GM06990 (cell line): ENCODE data around the gene ACBD6.
"Not testable (repeated sequence)": the region's sequence is repeated elsewhere in the genome, so short reads cannot be mapped to it uniquely, and the experiment has no call there.

ENCODE experiments used
- DNase-seq: peaks from one replicate; pipeline ENCODE4 v3.0.0-alpha.2; 2011; ENCODE audit not compliant: insufficient read length; ENCODE audit errors: extremely low read depth
- H3K27me3 ChIP-seq: replicated peaks from 2 replicates; pipeline ENCODE4 v1.6.0; 2011; ENCODE audit warnings: low read length; ENCODE audit not compliant: control insufficient read depth, insufficient read depth
- H3K36me3 ChIP-seq: 2 replicates; pipeline ENCODE4 v1.5.1; 2011; ENCODE audit warnings: low read length; ENCODE audit not compliant: control insufficient read depth, insufficient read depth
- H3K4me3 ChIP-seq: replicated peaks from 2 replicates; pipeline ENCODE4 v1.5.1; 2011; ENCODE audit warnings: low read depth, mild to moderate bottlenecking, control low read depth, low read length
- TF ChIP-seq, protein P1 (sequence below): IDR thresholded peaks from 2 replicates; pipeline ENCODE4 v1.5.1; 2011; ENCODE audit warnings: low read length, control low read depth, mild to moderate bottlenecking, inconsistent platforms; ENCODE audit not compliant: insufficient read depth, poor library complexity, severe bottlenecking

Gene ACBD6

GRCh38 chr1:180425952-180426351 lies 76.4 kb downstream of the ACBD6 start:
- Histone ChIP-seq H3K4me3 (no peak overlapping the region), H3K27me3 (no peaks in the 10 kb centered on the region), H3K36me3 (no peaks in the 10 kb centered on the region; the same call in 1 of the 2 replicates)
- DNase-seq, result no peak
- TF ChIP-seq, protein P1, sequence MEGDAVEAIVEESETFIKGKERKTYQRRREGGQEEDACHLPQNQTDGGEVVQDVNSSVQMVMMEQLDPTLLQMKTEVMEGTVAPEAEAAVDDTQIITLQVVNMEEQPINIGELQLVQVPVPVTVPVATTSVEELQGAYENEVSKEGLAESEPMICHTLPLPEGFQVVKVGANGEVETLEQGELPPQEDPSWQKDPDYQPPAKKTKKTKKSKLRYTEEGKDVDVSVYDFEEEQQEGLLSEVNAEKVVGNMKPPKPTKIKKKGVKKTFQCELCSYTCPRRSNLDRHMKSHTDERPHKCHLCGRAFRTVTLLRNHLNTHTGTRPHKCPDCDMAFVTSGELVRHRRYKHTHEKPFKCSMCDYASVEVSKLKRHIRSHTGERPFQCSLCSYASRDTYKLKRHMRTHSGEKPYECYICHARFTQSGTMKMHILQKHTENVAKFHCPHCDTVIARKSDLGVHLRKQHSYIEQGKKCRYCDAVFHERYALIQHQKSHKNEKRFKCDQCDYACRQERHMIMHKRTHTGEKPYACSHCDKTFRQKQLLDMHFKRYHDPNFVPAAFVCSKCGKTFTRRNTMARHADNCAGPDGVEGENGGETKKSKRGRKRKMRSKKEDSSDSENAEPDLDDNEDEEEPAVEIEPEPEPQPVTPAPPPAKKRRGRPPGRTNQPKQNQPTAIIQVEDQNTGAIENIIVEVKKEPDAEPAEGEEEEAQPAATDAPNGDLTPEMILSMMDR, result no peak

DNA sequence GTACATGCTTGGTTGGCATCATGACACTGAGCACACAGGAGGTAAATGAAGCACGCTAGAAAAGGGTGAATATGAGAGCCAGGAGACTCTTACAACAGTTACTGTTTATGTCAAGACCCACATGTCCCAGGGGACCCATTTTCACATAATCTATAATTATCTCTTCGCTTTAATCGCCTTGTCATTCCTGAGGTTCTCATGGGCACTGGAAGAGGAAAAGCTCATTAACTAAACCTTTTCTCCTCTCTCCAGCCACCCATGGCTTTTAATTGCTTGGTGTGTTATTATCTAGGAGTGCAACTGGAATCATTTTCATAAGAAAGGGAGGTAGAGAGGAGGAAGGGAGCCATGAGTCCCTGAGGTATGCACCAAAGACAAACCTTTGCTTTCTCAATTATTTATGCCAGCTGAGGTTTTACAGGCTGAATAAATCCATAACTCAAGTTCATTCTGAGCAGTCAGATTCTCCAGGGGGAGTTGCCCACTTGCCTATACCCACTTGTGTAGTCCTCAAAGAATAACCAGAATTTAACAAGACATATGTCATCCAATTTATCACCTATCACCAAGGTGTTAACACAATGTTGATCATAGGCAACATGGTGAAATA lies 77.4 kb downstream of the ACBD6 start:
- Histone ChIP-seq H3K27me3 (no peaks in the 10 kb centered on the region), H3K4me3 (no peak overlapping the region), H3K36me3 (no peaks in the 10 kb centered on the region)
- TF ChIP-seq, protein P1, result no peak
- no peak for DNase-seq

- Histone ChIP-seq H3K27me3 (no peaks in the 10 kb centered on the region), H3K36me3 (no peaks in the 10 kb centered on the region), H3K4me3 (no peak overlapping the region)
- no peak for DNase-seq
- TF ChIP-seq, protein P1, result no peak
Measured at GRCh38 chr1:180421614-180422013, 80.8 kb downstream of the ACBD6 start.

GRCh38 chr1:180421145-180421544 lies 81.2 kb downstream of the ACBD6 start:
- not testable (repeated sequence) for DNase-seq, H3K4me3 ChIP-seq, H3K27me3 ChIP-seq, H3K36me3 ChIP-seq

- Histone ChIP-seq H3K4me3 (no peak overlapping the region), H3K27me3 (no peaks in the 10 kb centered on the region), H3K36me3 (no peaks in the 10 kb centered on the region; the same call in none of the 2 replicates)
- TF ChIP-seq, protein P1, result peak; percentile 45
- peak; percentile 7 for DNase-seq
Measured at GRCh38 chr1:180415985-180416633, 86.3 kb downstream of the ACBD6 start.

DNA sequence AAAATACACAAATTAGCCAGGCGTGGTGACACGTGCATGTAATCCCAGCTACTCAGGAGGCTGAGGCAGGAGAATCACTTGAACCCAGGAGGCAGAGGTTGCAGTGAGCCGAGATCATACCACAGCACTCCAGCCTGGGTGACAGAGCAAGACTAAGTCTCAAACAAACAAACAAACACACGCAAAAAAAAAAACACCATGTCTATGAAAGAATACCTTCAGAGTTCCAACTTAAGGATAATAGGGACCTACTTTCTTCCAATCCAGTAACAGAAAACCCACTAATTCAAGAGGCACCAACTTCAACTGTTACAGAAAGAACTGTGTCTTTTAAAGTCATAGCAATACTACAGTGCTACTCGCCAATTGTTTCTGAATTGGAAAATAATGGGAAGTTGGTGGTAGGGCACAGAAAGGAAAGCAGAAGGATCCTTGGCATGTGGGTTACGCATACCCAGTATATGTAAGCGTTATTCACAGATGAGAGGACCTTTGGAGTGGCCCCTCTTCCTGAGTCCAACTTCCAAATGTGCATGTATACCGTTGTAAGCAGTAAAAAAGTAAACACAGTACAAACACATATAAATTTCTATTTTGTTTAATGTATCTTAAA lies 87.0 kb downstream of the ACBD6 start:
- H3K4me3 ChIP-seq, result no peak overlapping the region
- no peak for DNase-seq
- no peaks in the 10 kb centered on the region; the same call in none of the 2 replicates for H3K36me3 ChIP-seq
- TF ChIP-seq, protein P1, result no peak
- H3K27me3 ChIP-seq, result no peaks in the 10 kb centered on the region
